Fibroblast of the conjunctiva (primary cell): ENCODE results near the gene AGAP1.

Experiments
- DNase-seq: peaks from one replicate; pipeline ENCODE4 v3.0.0-alpha.2; 2010; ENCODE audit warnings: low read depth

Gene AGAP1

GRCh38 chr2:235493775-235494715 is at the start of gene AGAP1:
Gene AGAP1 (plus strand): TSS chr2:235494043.
- peak; percentile 78 for DNase-seq

- DNase-seq, result no peak
Observed at GRCh38 chr2:235444101-235444597, 49.7 kb upstream of the AGAP1 start.

DNA sequence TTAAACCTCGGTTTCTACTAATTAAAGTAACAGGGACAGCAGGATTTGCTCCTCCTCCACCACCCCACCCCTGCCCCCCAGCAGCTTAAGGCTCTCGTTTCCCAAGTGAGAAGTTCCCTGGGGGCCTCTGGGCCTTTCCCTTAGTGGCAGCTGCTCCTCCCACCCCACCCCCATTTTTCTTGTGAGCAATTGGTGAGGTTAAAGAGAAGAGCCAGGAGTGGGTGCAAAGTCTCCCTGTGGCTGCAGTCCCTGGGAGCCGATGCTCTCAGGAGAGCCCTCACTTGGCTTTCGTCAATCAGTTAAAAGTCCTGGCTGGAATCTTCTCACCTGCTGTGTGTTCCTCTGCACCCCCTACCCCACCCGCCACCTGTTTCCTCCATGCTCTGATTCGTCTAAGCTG is 48.7 kb upstream of the AGAP1 start:
- no peak for DNase-seq

GRCh38 chr2:235446082-235446481 is 47.8 kb upstream of the AGAP1 start:
- no peak for DNase-seq

DNA sequence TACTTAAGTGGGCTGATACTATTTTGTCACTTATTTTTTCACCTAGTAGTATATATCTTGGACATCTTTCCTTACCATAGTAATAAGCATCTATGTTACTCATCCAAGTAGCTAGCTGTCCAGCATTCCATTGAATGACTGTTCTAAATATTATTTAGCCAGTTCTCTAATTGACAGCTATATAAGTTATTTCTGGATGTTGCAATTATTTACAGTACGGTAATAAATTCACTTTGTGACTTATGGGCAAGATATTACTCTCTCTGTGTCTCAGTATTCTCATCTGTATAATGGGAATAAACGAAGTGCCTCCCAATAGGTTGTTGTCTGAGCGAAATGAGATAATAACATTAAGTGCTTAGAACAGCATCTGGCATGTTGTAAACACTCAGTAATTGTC is 46.6 kb upstream of the AGAP1 start:
- DNase-seq, result no peak

GRCh38 chr2:235449568-235449967 is 44.3 kb upstream of the AGAP1 start:
- DNase-seq, result no peak

DNA sequence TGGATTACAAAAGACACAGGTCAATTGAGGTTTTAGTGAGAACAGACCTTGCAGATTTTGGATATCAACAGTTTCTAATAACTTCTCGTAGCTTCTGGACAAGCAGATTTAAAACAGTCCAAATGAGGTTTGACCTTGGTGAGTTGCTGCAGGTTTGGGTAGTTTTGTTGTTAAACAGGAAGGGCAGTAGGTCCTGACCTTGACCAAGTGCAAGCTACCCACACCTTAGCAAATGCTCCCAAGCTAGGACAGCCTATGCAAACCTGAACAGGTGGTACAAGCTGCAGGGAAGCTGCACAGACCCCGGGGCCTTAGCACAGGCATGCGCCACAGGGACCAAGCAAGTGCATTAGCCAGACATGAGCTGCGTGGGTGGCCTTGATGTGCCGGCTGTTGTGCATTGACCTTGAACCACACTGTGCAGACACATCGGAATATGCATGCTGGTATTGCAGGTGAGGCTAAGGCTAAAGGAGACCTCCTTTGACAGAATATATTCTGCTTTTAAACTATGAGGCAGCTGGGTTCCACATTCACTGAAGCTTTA is 40.2 kb upstream of the AGAP1 start:
- DNase-seq, result no peak

DNA sequence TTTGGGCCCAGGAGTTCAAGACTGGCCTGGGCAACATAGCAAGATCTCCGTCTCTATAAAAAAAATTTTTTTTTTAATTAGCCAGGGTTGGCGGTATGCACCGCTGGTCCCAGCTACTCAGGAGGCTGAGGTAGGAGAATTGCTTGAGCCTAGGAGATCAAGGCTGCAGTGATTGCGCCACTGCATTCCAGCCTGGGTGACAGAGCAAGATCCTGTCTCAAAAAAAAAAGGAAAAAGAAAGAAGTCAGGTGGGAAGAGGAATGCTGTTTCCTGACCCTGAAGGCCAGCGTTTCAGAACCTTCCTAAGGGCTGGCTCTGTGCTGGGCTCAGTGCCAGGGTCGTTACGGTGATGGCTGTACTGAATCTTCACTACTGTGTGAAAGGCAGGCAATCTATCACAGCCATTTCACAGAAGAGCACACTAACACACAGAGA is 35.0 kb upstream of the AGAP1 start:
- DNase-seq, result no peak

GRCh38 chr2:235460548-235461047 is 33.2 kb upstream of the AGAP1 start:
- no peak for DNase-seq

GRCh38 chr2:235461763-235462414 is 32.0 kb upstream of the AGAP1 start:
- no peak for DNase-seq

- no peak for DNase-seq
Observed at GRCh38 chr2:235462415-235462790, 31.4 kb upstream of the AGAP1 start.

DNA sequence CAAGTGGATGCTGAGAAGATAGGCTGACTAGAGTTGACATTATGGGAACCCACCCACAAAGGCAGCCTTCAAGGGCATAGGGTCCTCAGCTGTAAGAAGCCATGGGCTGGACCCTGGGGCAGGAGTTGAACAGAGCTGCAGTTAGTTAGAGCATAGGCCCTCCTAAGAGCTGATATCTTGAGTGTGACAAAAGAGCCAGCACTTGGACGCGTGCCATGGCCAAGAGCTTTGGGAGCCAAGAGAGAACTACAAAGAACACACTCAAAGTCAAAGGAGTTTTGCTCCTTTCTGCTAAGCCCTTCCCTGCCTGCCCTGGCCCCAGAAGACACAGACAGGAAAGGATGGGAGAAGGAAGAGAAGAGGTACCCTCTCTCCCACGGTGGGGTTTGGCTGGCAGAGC is 29.9 kb upstream of the AGAP1 start:
- no peak for DNase-seq

DNA sequence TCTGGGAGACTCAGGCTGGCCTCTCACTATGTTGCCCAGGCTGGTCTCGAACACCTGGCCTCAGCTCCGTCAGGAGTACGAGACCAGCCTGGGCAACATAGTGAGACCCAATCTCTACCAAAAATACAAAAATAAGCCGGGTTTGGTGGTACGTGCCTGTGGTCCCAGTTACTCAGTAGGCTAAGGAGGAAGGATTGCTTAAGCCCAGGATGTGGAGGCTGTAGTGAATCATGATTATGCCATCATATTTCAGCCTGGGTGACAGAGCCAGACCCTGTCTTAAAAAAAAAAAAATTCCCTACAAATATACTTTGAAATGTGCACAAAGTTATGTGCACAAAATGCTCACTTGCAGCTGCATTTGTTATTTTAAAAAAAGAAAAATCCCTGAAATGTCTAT is 26.3 kb upstream of the AGAP1 start:
- no peak for DNase-seq

- peak; percentile 56 for DNase-seq
Observed at GRCh38 chr2:235468978-235469655, 24.7 kb upstream of the AGAP1 start.

DNA sequence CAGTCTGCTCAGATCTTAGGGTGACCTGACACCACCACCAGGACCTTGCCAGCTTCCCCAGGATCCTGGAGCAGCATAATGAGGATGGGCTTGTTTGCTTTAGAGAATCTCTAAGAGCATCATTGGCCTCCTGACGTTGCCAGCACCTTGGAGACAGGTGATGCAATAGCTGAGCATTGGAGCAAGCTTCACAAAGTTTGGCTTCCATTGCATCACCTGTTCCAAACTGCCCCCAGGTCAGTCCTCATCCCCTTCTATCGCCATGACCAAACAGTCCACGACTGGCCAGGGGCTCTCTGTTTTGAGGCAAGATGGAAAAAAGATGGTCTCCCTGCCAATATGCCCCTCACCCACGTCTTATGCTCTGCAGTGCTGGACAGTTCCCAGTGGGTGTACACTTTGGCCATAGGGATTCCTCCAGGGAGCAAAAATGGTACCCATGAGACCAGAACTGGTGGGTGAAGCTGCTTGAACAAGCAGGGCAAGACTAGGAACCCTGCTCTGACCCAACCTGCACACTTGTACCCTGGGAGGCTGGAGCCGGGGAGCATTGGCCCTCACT is 22.6 kb upstream of the AGAP1 start:
- no peak for DNase-seq

DNA sequence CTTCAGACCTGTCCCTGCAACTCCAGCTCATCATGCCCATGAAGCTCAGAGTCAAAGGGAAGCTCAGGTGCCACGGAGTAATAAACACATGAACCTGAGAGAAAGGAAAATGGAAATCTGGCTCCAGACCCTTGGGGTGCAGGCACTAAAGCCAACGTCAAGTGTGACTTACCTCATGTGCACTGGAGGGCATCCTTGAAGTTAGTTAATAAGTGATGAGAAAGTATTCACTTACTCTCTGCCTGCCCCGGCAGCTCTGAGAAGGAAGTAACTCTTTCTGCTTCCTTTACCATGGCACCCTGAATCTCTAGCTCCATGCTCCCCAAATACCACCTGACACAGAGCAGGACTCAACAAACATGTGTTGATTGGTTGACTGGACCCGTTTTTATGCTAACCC is 21.4 kb upstream of the AGAP1 start:
- DNase-seq, result no peak

DNA sequence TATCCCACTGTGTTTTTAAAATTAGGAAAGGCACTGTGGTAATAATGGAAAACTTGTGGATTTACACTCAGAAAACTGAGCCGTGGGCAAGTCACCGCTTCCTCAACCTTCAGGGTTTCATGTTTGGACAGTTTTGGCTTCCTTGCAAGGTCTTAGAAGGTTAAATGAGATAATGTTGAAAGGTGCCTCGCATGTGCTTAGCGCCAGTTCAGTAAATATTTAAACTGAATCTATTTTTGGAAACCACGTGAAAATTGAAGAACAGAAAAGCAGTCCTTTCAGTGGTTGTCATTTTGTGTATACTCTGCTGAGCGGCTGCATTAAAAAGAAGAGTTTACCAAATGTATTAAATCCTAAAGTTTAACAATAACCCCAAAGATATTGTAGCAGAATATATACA is 15.2 kb upstream of the AGAP1 start:
- no peak for DNase-seq

DNA sequence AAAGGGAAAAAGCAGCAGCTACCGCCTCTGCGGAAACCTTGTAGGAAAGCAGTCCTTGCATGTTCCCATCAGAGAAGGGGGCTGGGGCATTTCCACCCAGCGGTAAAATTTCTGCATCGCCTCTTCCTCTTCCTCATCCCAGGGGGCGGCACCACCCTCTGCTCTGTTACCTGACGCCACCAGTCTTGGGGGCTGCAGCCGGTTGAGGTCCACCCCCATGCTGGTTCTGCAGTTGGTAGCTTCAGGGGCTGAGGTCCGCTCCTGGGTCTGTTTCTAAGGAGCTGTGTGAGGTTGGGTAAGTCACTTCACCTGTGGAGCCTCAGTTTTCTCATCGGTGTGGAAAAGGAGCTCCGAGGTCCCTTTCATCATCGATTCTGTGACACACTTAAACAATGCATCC is 14.2 kb upstream of the AGAP1 start:
- DNase-seq, result no peak

DNA sequence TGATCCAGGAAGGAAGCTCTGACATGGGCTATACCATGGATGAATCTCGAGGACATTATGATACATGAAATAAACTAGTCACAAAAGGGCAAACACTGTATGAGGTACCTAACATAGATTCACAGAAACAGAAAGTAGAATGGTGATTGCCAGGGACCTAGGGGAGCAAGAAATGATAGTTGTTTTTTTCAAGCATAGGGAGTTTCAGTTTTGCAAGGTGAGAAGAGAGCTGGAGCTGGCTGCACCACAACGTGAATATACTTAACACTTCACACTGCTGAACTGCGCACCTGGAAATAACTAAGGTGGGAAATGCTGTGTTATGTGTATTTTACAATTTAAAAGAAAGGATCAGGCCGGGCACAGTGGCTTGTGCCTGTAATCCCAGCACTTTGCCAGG is 13.2 kb upstream of the AGAP1 start:
- DNase-seq, result no peak

GRCh38 chr2:235483313-235483712 is 10.5 kb upstream of the AGAP1 start:
- DNase-seq, result no peak

- no peak for DNase-seq
Observed at GRCh38 chr2:235485362-235485761, 8.5 kb upstream of the AGAP1 start.

DNA sequence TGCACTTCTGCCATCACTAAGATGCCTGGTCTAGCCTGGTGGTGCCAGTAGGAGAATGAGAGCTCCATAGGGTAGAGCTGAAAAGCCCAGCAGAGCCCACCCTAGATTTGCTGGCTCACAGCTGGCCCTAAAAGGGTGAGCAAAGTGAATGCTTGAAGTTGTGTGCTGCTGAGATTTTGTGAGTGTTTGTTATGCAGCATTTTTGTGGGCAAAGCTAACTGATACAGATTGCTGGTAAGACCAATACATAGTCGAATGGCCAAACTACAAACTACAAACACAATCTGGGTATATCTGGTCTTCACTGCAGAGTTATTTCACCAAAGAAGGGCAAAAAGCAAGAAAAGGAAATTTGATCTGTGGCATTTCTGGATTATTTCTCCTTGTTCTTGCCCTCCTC is 7.1 kb upstream of the AGAP1 start:
- DNase-seq, result no peak
